CD4-positive, alpha-beta T cell treated with Interleukin-4 for 1 hour (primary cell): ENCODE measurements around the gene GSAP.

Experiments used
- DNase-seq, 2 donors: peaks; one replicate each; pipeline ENCODE4 v3.0.0-alpha.2; 2020 to 2022

The GSAP gene

DNA sequence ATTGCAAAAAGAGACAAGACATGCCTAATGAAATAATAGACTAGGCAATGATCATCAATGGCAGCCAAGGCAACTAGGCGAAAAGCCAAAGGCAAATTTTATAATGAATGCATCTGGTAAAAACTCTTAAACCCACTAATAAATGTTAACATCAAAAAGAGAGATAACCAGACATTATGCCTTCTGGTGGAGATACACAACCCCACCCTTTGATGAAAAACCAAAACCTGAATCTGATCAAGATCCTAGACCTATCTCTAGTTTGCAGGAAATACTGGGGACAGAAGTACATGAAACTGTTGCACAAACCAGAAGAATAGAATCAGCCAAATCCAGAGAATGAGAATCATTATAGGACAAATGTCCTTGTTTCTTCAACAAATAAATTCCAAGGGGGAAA is 22.0 kb upstream of the GSAP start:
- DNase-seq: no peak

GRCh38 chr7:77434570-77435275 is 18.6 kb upstream of the GSAP start:
- no peak for DNase-seq

- DNase-seq: no peak
Observed at GRCh38 chr7:77433901-77434300, 17.8 kb upstream of the GSAP start.

GRCh38 chr7:77430927-77431326 is 14.8 kb upstream of the GSAP start:
- DNase-seq: no peak

- peak; percentile 34 to 67 for DNase-seq
Observed at GRCh38 chr7:77428777-77429231, 12.7 kb upstream of the GSAP start.

GRCh38 chr7:77427996-77428603 is 12.0 kb upstream of the GSAP start:
- peak; percentile 19 to 35 for DNase-seq

GRCh38 chr7:77426521-77427051 is 10.4 kb upstream of the GSAP start:
- DNase-seq: no peak

DNA sequence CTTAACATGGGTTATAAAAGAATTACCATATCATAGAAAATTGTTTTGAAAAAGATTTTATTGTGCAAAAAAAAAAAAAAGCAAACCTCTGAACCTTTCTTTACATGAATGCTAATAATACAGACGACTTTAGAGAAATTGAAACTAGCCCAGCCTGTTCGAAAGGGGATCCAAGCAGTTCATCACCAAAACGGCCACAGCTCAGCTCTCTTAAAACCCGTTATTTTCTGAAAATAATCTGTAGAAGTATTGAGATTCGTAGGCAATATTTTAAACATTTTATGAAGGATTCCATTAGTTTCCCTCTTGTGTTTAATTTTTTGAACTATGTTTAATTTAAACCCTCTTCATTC is 9.9 kb upstream of the GSAP start:
- no peak for DNase-seq

GRCh38 chr7:77425101-77426051 is 9.2 kb upstream of the GSAP start:
- DNase-seq: no peak

DNA sequence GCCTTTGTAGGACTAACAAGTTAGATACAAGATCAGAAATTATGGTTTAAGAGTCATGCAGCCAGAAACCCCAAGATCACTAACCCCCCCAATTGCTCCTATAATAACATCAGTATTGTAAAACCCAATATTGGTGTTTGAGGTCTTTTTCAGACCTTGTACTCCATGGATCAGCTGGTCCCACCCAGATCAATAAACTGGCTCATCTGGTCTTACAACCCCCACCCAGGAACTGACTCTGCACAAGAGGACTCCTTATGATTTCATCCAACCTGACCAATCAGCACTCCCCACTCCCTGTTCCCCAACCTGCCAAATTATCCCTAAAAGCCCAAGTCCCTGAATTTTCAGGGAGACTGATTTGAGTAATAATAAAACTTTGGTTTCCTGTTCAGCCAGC is 6.4 kb upstream of the GSAP start:
- DNase-seq: no peak

GRCh38 chr7:77420986-77421672 is 5.0 kb upstream of the GSAP start:
- DNase-seq: no peak

GRCh38 chr7:77420438-77420837 is 4.3 kb upstream of the GSAP start:
- DNase-seq: no peak

DNA sequence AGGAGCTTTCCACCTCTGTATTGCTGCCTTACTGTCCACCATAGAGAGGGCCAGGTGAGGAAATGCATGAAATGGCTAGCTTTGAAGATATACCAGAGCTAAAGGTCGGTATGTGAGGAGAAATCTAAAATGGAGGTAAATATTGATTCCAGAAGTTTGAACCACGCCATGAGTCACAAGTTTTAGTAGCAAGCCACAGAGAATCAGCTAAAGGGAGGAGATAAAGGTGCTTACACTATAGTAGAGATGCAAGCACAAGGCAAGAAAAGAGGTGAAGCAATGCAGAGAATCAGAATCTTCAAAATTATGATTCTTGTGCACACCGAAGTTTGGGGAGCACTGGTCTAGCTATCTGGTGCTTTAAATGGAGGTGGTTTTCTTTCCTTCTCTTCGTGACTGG is 3.0 kb upstream of the GSAP start:
- DNase-seq: no peak

- no peak for DNase-seq
Observed at GRCh38 chr7:77417801-77418200, 1.7 kb upstream of the GSAP start.

GRCh38 chr7:77416621-77417371 is 647 bp upstream of the GSAP start:
- DNase-seq: no peak

- peak; percentile 24 to 43 for DNase-seq
Observed at GRCh38 chr7:77415476-77415822, 700 bp downstream of the GSAP start.

DNA sequence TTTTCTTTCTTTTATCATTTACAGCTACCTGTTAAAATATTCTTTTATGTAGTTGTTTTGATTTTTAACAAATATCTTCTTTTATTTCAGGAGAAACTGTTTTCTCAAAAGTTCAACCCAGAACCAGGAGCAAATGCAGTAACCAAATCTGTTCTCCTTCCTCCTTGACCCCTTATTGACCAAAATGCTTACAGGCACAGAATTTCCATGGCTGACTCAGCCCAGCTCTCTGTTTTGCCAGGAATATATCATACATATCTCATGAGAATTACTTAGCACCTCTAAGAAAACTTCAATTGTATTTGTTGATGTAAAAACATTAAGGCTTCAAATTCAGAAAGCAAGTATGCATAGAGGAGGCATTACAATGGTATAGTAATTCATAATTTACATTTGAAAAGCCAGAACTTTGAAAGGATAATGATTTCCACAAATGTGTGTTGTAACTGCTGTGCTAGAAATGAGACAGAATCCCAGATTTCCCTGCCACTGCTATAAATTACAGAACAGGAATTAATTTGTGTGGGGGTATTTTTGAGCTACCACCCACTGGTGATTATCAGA is 2.2 kb downstream of the GSAP start:
- no peak for DNase-seq

DNA sequence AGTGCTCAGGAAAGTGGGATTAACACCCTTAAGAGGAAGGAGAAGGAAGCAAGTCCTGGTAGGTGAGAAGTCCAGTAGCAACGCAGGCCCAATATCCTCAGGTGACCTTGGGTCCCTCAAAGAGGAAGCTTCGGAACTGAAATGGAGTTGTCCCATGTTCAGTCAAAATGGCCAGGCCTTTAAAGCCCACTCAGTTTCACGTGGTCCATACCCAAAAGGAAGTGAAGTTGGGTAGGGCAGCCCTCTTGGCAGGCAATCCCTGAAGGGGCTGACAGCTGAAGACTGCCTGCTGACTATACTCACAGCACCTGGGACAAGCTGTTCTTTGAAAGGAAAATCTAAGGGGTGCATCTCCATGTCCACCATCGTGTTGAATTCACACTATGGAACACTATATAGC is 3.0 kb downstream of the GSAP start:
- DNase-seq: no peak

DNA sequence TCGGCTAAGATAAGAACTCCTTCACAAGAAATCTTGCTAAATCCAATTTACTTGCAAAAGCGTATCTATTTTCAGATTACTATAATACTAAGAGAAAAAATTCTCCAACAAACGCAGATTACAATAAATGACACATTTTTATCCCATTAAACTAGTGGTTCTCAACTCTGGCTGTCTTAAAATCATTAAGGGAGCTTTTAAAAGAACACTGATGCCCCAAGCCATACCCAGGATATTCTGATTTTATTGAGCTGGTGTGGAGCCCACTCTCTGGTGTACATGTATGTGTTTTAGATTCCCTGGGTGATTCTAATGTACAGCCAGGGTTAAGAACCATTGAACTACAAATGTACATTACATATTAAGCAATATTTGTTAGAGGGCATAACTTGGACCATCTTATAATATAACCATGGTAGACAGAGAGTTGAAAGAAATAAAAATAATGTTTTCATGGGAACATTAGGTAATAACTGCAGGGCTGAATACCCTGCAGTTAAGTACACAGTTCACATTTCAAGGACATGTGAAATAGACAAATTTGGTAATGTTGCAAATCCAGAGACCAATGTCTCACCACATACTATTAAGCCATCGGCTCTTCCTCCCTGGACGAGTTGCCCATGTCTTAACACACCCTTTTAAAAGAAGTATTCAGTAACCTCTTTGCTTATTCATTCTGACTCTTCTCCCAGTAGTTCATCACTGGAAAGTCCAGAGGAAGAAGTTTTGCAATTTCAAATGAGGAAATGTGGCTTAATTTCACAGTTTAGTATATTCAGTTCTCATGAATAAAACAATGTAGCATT is 6.2 kb downstream of the GSAP start:
- peak; percentile 19 to 56 for DNase-seq

DNA sequence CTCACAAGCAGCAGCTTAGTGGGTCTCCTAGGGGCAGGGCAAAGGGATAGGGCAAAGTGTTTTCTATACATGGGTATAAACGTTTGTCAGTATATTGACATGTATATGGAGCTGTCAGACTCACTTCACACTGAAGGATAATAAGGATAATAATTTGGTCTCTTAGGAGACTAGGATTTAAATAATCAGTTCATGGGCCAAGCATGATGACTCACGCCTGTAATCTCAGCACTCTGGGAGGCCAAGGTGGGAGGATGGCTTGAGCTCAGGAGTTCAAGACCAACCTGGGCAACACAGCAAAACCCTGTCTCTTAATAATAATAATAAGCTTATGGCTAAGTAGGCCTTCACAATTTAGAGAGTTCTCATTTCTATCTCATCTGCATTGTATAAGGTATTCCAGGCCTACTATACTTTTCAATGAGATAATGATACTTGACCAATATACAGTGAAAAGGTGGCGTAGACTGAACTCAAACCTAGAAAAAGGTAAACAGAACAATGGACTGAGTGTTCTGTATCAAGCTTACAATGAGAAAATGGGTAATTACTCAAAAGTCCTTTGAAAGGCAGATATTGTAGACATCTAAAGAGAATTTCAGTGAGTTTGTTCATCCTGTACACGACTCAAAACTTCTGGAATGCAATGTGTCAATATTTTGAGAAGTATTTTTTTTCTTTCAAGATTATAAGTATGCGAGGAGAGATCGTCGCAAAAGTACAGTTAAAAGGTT is 7.0 kb downstream of the GSAP start:
- no peak for DNase-seq
